ENCODE data around the gene KCNQ1OT1.

KCNQ1OT1 gene

GRCh38 chr11:2630679-2631078 lies 69.1 kb downstream of the KCNQ1OT1 start:
- Histone ChIP-seq H4K20me1 (ENCODE audit: insufficient read depth, low read length) (no peaks in the 10 kb centered on the region), H3F3A (ENCODE audit: insufficient read depth, low read length) (no peaks in the 10 kb centered on the region)
- TF ChIP-seq CTCF (IDR thresholded peaks at IDR 0.05; ENCODE audit: low read length), result no peak
- TF ChIP-seq EZH2 (IDR thresholded peaks at IDR 0.05; ENCODE audit: borderline replicate concordance, low read length), result no peak

GRCh38 chr11:2625183-2625582 lies 74.6 kb downstream of the KCNQ1OT1 start:
- no peaks in the 10 kb centered on the region for H3K27me3 ChIP-seq (ENCODE audit: insufficient read depth, low read length)
- H3K79me2 ChIP-seq (ENCODE audit: insufficient read depth, low read length), result no peaks in the 10 kb centered on the region
- H3F3A ChIP-seq (ENCODE audit: insufficient read depth, low read length), result no peaks in the 10 kb centered on the region
- no peak overlapping the region for H3K27ac ChIP-seq (ENCODE audit: low read depth, low read length, poor library complexity, severe bottlenecking)
- 0 out of 2 replicates have a peak, but pooled peaks cover 5% of the 10 kb centered on the region for H3K9me3 ChIP-seq (ENCODE audit: low read length)
- no peaks in the 10 kb centered on the region for H3K36me3 ChIP-seq (ENCODE audit: insufficient read depth, low read length)
- H2AFZ ChIP-seq (ENCODE audit: low read length), result no peak overlapping the region
- H3K4me1 ChIP-seq (ENCODE audit: insufficient read depth, low read length, severe bottlenecking), result no peaks in the 10 kb centered on the region
- no peak overlapping the region for H3K4me3 ChIP-seq (ENCODE audit: low read depth, low read length, poor library complexity, severe bottlenecking)
- H3K9ac ChIP-seq (ENCODE audit: low read length), result no peak overlapping the region
- no peaks in the 10 kb centered on the region for H3K9me2 ChIP-seq (ENCODE audit: low read depth, low read length)
- TF ChIP-seq EZH2 (IDR thresholded peaks at IDR 0.05; ENCODE audit: borderline replicate concordance, low read length) (no peak), CTCF (IDR thresholded peaks at IDR 0.05; ENCODE audit: low read length) (no peak)
- no peak overlapping the region for H3K4me2 ChIP-seq (ENCODE audit: low read length)
- no peaks in the 10 kb centered on the region for H4K20me1 ChIP-seq (ENCODE audit: insufficient read depth, low read length)

More at GRCh38 chr11:2630679-2631078, 69.1 kb downstream of the KCNQ1OT1 start:
- H3K9me3 ChIP-seq (ENCODE audit: low read length), result peaks cover 13% of the 10 kb centered on the region; the same call in 1 of the 2 replicates
- H3K9me2 ChIP-seq (ENCODE audit: low read depth, low read length), result no peaks in the 10 kb centered on the region
- no peak overlapping the region for H3K4me2 ChIP-seq (ENCODE audit: low read length)
- no peak overlapping the region for H3K9ac ChIP-seq (ENCODE audit: low read length)
- H3K4me1 ChIP-seq (ENCODE audit: insufficient read depth, low read length, severe bottlenecking), result no peaks in the 10 kb centered on the region
- H3K4me3 ChIP-seq (ENCODE audit: low read depth, low read length, poor library complexity, severe bottlenecking), result no peak overlapping the region
- H3K27me3 ChIP-seq (ENCODE audit: insufficient read depth, low read length), result no peaks in the 10 kb centered on the region
- no peak overlapping the region for H2AFZ ChIP-seq (ENCODE audit: low read length)
- H3K79me2 ChIP-seq (ENCODE audit: insufficient read depth, low read length), result no peaks in the 10 kb centered on the region
- no peak overlapping the region for H3K27ac ChIP-seq (ENCODE audit: low read depth, low read length, poor library complexity, severe bottlenecking)
- no peaks in the 10 kb centered on the region for H3K36me3 ChIP-seq (ENCODE audit: insufficient read depth, low read length)

- no peak for TF ChIP-seq EZH2 (IDR thresholded peaks at IDR 0.05; ENCODE audit: borderline replicate concordance, low read length)
- Histone ChIP-seq H3K4me3 (ENCODE audit: low read depth, low read length, poor library complexity, severe bottlenecking) (no peak overlapping the region), H3K27ac (ENCODE audit: low read depth, low read length, poor library complexity, severe bottlenecking) (no peak overlapping the region), H2AFZ (ENCODE audit: low read length) (no peak overlapping the region), H3K4me2 (ENCODE audit: low read length) (no peak overlapping the region), H3K9me2 (ENCODE audit: low read depth, low read length) (no peaks in the 10 kb centered on the region), H3K9me3 (ENCODE audit: low read length) (no peaks in the 10 kb centered on the region), H4K20me1 (ENCODE audit: insufficient read depth, low read length) (no peaks in the 10 kb centered on the region), H3F3A (ENCODE audit: insufficient read depth, low read length) (no peaks in the 10 kb centered on the region), H3K27me3 (ENCODE audit: insufficient read depth, low read length) (no peaks in the 10 kb centered on the region), H3K79me2 (ENCODE audit: insufficient read depth, low read length) (no peaks in the 10 kb centered on the region), H3K9ac (ENCODE audit: low read length) (no peak overlapping the region), H3K4me1 (ENCODE audit: insufficient read depth, low read length, severe bottlenecking) (no peaks in the 10 kb centered on the region), H3K36me3 (ENCODE audit: insufficient read depth, low read length) (no peaks in the 10 kb centered on the region)
Observed at GRCh38 chr11:2621894-2622293, 77.9 kb downstream of the KCNQ1OT1 start.

- H3K9me2 ChIP-seq (ENCODE audit: low read depth, low read length), result no peaks in the 10 kb centered on the region
- no peaks in the 10 kb centered on the region for H3K9me3 ChIP-seq (ENCODE audit: low read length)
- 0 out of 2 replicates have a peak, but pooled peaks cover 3% of the 10 kb centered on the region for H3K27me3 ChIP-seq (ENCODE audit: insufficient read depth, low read length)
- no peak for TF ChIP-seq EZH2 (IDR thresholded peaks at IDR 0.05; ENCODE audit: borderline replicate concordance, low read length)
- TF ChIP-seq CTCF (IDR thresholded peaks at IDR 0.05; ENCODE audit: low read length), result no peak
- H3K36me3 ChIP-seq (ENCODE audit: insufficient read depth, low read length), result no peaks in the 10 kb centered on the region
- no peaks in the 10 kb centered on the region for H3K79me2 ChIP-seq (ENCODE audit: insufficient read depth, low read length)
- H3F3A ChIP-seq (ENCODE audit: insufficient read depth, low read length), result no peaks in the 10 kb centered on the region
- H3K27ac ChIP-seq (ENCODE audit: low read depth, low read length, poor library complexity, severe bottlenecking), result no peak overlapping the region
- no peak overlapping the region for H3K4me3 ChIP-seq (ENCODE audit: low read depth, low read length, poor library complexity, severe bottlenecking)
- H3K4me2 ChIP-seq (ENCODE audit: low read length), result no peak overlapping the region
- H4K20me1 ChIP-seq (ENCODE audit: insufficient read depth, low read length), result no peaks in the 10 kb centered on the region
- no peaks in the 10 kb centered on the region for H3K4me1 ChIP-seq (ENCODE audit: insufficient read depth, low read length, severe bottlenecking)
- H3K9ac ChIP-seq (ENCODE audit: low read length), result no peak overlapping the region
- no peak overlapping the region for H2AFZ ChIP-seq (ENCODE audit: low read length)
Observed at GRCh38 chr11:2612884-2613571, 86.8 kb downstream of the KCNQ1OT1 start.

Measured in OCI-LY1 (cell line).